MV-4-11 (cell line): ENCODE measurements around the gene MCRIP1.
"Not testable (repeated sequence)": the region's sequence is repeated elsewhere in the genome, so short reads cannot be mapped to it uniquely, and the experiment has no call there.

ENCODE experiments used
- DNase-seq: peaks from one replicate; lab custom pipeline; 2025; lab: John Stamatoyannopoulos, UW

Gene MCRIP1

GRCh38 chr17:81840826-81841778 lies 8.0 kb upstream of the MCRIP1 start:
- peak; percentile 77 for DNase-seq

- not testable (repeated sequence) for DNase-seq
These were observed 7.0 kb upstream of the MCRIP1 start for GRCh38 chr17:81840059-81840458.

- DNase-seq = no peak
These were observed 6.2 kb upstream of the MCRIP1 start for GRCh38 chr17:81839301-81839700.

- no peak for DNase-seq
These were observed 5.7 kb upstream of the MCRIP1 start for GRCh38 chr17:81838753-81839255.

- DNase-seq = peak; percentile 99
These were observed 4.5 kb upstream of the MCRIP1 start for GRCh38 chr17:81837641-81838040.

GRCh38 chr17:81834831-81835267 lies 1.8 kb upstream of the MCRIP1 start, which contains the start of gene PPP1R27:
TSS of gene PPP1R27 (minus strand) at chr17:81835050. CDS start at chr17:81834953, 97 bp downstream.
- peak; percentile 79 for DNase-seq

- DNase-seq = peak; percentile 51
These were observed 1.1 kb upstream of the MCRIP1 start for GRCh38 chr17:81833921-81834830.

GRCh38 chr17:81832608-81833159 lies 407 bp downstream of the MCRIP1 start:
- no peak for DNase-seq

GRCh38 chr17:81831957-81832607 lies 1.0 kb downstream of the MCRIP1 start:
- peak; percentile 74 for DNase-seq

GRCh38 chr17:81831563-81831956 lies 1.5 kb downstream of the MCRIP1 start:
- no peak for DNase-seq

- DNase-seq = no peak
These were observed 3.2 kb downstream of the MCRIP1 start for GRCh38 chr17:81829858-81830257.

- DNase-seq = no peak
These were observed 4.4 kb downstream of the MCRIP1 start for GRCh38 chr17:81828656-81829055.

GRCh38 chr17:81825841-81826466 lies 7.1 kb downstream of the MCRIP1 start:
- no peak for DNase-seq

- DNase-seq = no peak
These were observed 8.5 kb downstream of the MCRIP1 start for GRCh38 chr17:81824595-81824994.

GRCh38 chr17:81823820-81824550 lies 9.1 kb downstream of the MCRIP1 start:
- no peak for DNase-seq

- no peak for DNase-seq
These were observed 9.9 kb downstream of the MCRIP1 start for GRCh38 chr17:81822996-81823819.

GRCh38 chr17:81822312-81822637 lies 10.8 kb downstream of the MCRIP1 start:
- DNase-seq = no peak

- peak; percentile 94 for DNase-seq
These were observed 11.3 kb downstream of the MCRIP1 start for GRCh38 chr17:81821603-81822311.

GRCh38 chr17:81821147-81821546 lies 11.9 kb downstream of the MCRIP1 start:
- no peak for DNase-seq
